Left lung (tissue), 10 donors: ENCODE results near the gene DNAJC24. TPM values are rescaled to one million over a fixed set of nuclear protein-coding genes. Genes with fewer than 3 reads are reported as not detected.
A peak's percentile ranks its signal among the peaks of the same experiment; 100 is the strongest.

ENCODE experiments used
- ATAC-seq: fragments of 200-7000 bp; cut with Tn5 transposase; one replicate; pipeline ENCODE4 v1.9.1; 2020; ENCODE audit warnings: moderate library complexity
- DNase-seq, 4 donors: peaks; one replicate each; pipeline ENCODE4 v3.0.0-alpha.2; 2013 to 2020
- H3K27ac ChIP-seq, 2 donors: fragments of 200-600 bp; sonication (generic) in 1 of 2; one replicate each; pipeline versions ENCODE4 v1.5.0 to v1.8.0; 2020 to 2021
- H3K27me3 ChIP-seq, 2 donors: fragments of 200-600 bp; sonication (generic) in 1 of 2; one replicate each; pipeline versions ENCODE4 v1.5.0 to v1.8.0; 2020 to 2021
- H3K36me3 ChIP-seq, 2 donors: fragments of 200-600 bp; sonication (generic) in 1 of 2; one replicate each; pipeline versions ENCODE4 v1.5.0 to v1.8.0; 2020 to 2021
- H3K4me1 ChIP-seq, 2 donors: fragments of 200-600 bp; one replicate each; pipeline ENCODE4 v1.8.0; 2021
- H3K4me3 ChIP-seq, 2 donors: fragments of 200-600 bp; sonication (generic) in 1 of 2; one replicate each; pipeline versions ENCODE4 v1.5.0 to v1.8.0; 2020 to 2021; ENCODE audit warnings: mild to moderate bottlenecking in 1 of 2
- H3K9me3 ChIP-seq, 2 donors: fragments of 200-600 bp; sonication (generic) in 1 of 2; one replicate each; pipeline versions ENCODE4 v1.5.0 to v1.8.0; 2020 to 2021
- CTCF ChIP-seq, 2 donors: fragments of 200-600 bp; sonication (generic) in 1 of 2; IDR thresholded peaks; one replicate each; pipeline versions ENCODE4 v1.5.0 to v1.8.0; 2021; ENCODE audit warnings: antibody characterized with exemption in 2 of 2
- intact Hi-C, 2 donors: fragments of 100-400 bp; cut with DNase I; formaldehyde crosslinking; loops; one replicate each; pipeline versions ENCODE4 v1.11.2 to v1.14.2; 2022
- polyA plus RNA-seq, 6 donors: library from polyadenylated mRNA; unstranded; fragments of 120-200 nt; gene quantifications; one replicate each; pipeline ENCODE4 v1.2.1, GENCODE V29; 2013; ENCODE audit not compliant: insufficient read length in 6 of 6
- total RNA-seq, 2 donors: library from RNA; stranded (reverse); fragmentation: NEBNext Ultra II Directional; extraction: Animal tissue kit (Norgen Biotek cat#: 25700); gene quantifications; one replicate each; pipeline ENCODE4 v1.2.1, GENCODE V29; 2021
- donor health status: DM: no; HTN: yes; CAD: no.
- donor health status: DM: no; HTN: no; CAD: no.

DNAJC24 gene
- total and polyA plus RNA-seq, 8 donors: 10.8 to 30.3 (median 27.5) TPM

- no peak for TF ChIP-seq CTCF (IDR thresholded peaks at IDR 0.05)
- ATAC-seq: no peak
These were observed 55.0 kb downstream of the DNAJC24 start for GRCh38 chr11:31424652-31425051.

DNA sequence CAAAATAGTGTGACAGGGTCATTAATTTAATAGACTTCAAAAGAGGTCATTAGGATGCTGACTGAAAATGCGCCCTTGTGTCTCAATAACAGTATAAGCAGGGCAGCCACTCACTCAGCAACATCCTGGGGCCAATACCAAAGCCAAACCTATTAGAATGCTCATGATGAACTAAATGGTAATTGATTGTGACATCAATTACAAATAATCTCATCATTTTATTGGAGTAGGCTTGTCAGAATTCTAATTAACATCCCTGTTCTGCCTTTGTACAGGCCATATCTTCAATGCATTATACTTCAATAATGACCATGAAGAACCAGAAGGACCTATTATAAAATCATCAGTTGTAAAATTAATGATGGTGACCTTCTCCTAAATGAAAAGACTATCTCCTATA, 64.2 kb downstream of the DNAJC24 start:
- intact Hi-C loops: no loop called here
- no peak for ATAC-seq

More at GRCh38 chr11:31424652-31425051, 55.0 kb downstream of the DNAJC24 start:
- Histone ChIP-seq H3K27me3 (no peaks in the 10 kb centered on the region), H3K4me1 (no peaks in the 10 kb centered on the region), H3K36me3 (peaks cover 0 to 2% of the 10 kb centered on the region in 2 donors), H3K9me3 (no peaks in the 10 kb centered on the region), H3K4me3 (no peak overlapping the region), H3K27ac (no peak overlapping the region)
- intact Hi-C loops: no loop called here
- no peak for DNase-seq

DNA sequence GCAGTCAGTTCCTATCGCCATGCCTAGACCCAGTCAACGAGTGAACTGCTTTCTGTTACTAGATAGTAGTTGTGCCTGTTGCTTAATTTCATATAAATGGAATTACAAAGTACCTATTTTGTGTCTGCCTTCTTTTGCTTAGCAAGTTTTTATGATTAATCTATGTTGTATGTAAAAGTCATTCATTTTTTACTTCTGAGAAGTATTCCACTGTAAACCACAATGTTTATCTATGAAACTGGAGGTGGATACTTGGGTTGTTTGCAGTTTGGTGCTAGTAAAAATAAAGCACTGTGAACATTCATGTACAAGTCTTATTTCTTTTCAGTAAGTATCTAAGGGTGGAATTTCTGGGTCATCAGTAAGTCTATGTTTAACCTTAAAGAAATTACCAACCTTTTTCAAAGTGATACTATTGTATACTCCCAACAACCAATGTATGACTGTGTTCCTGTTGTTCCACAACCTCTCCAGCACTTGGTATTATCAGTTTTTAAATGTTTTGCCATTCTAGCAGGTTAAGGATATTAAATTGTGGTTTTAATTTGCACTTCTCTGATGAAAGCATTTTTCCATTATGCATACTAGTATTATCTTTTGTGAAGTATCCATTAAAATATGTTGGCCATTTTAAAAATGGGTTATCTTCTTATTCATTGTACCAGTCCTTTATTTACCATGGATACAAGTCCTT, 68.2 kb downstream of the DNAJC24 start:
- intact Hi-C loops: no loop called here
- H3K9me3 ChIP-seq: no peaks in the 10 kb centered on the region
- H3K27ac ChIP-seq: no peak overlapping the region
- no peaks in the 10 kb centered on the region for H3K36me3 ChIP-seq
- ATAC-seq (no peak), DNase-seq (no peak)
- no peak for TF ChIP-seq CTCF (IDR thresholded peaks at IDR 0.05)
- H3K4me3 ChIP-seq: no peak overlapping the region
- H3K4me1 ChIP-seq: no peaks in the 10 kb centered on the region
- H3K27me3 ChIP-seq: no peaks in the 10 kb centered on the region

More for the DNA sequence above, 64.2 kb downstream of the DNAJC24 start:
- Histone ChIP-seq H3K9me3 (no peaks in the 10 kb centered on the region), H3K27me3 (no peaks in the 10 kb centered on the region), H3K36me3 (peaks cover 0 to 11% of the 10 kb centered on the region in 2 donors), H3K4me1 (no peaks in the 10 kb centered on the region), H3K4me3 (no peak overlapping the region), H3K27ac (no peak overlapping the region)
- TF ChIP-seq CTCF (IDR thresholded peaks at IDR 0.05): no peak
- no peak for DNase-seq

DNA sequence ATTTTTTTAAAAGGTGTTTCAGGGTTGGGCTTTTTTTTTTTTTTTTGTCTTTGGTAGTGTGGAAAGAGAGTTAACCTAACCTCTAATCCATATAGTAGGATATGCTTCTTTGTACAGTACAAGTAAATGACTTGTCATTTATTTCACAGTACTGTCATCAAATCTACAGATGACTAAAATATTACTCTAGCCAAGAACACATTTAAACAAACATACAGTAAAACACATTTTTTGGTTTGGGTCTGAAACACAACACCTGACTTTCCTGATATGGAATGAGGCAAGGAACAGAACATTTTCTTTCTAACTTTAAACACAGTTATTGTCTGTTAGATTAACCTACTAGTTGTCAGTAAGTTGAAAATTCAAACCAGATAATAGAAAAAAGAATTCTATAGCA, 71.6 kb downstream of the DNAJC24 start:
- H3K9me3 ChIP-seq: no peaks in the 10 kb centered on the region
- no peak overlapping the region for H3K27ac ChIP-seq
- intact Hi-C loops: no loop called here
- DNase-seq (no peak), ATAC-seq (no peak)
- no peaks in the 10 kb centered on the region for H3K27me3 ChIP-seq
- TF ChIP-seq CTCF (IDR thresholded peaks at IDR 0.05): no peak
- H3K4me1 ChIP-seq: no peaks in the 10 kb centered on the region
- H3K36me3 ChIP-seq: no peaks in the 10 kb centered on the region
- H3K4me3 ChIP-seq: no peak overlapping the region

GRCh38 chr11:31442086-31442485, 72.4 kb downstream of the DNAJC24 start:
- no peak for TF ChIP-seq CTCF (IDR thresholded peaks at IDR 0.05)
- H3K27me3 ChIP-seq: no peaks in the 10 kb centered on the region
- ATAC-seq: no peak
- intact Hi-C loops: no loop called here
- no peaks in the 10 kb centered on the region for H3K9me3 ChIP-seq
- peak in 1 of 4 donors; percentile 4 for DNase-seq
- no peak overlapping the region for H3K4me3 ChIP-seq
- no peaks in the 10 kb centered on the region for H3K36me3 ChIP-seq
- no peaks in the 10 kb centered on the region for H3K4me1 ChIP-seq
- no peak overlapping the region for H3K27ac ChIP-seq
